Stimulated activated CD8-positive, alpha-beta memory T cell treated with anti-CD3 and anti-CD28 coated beads, Interleukin-4, amount 100 ng/mL, for 24 hours (primary cell): ENCODE measurements around the gene TIMM50.
"Not testable (repeated sequence)": the region's sequence is repeated elsewhere in the genome, so short reads cannot be mapped to it uniquely, and the experiment has no call there.

Experiments
- DNase-seq: peaks from one replicate; pipeline ENCODE4 v3.0.0-alpha.2; 2020; ENCODE audit warnings: low read depth

Gene TIMM50

GRCh38 chr19:39469567-39469966 lies 11.1 kb upstream of the TIMM50 start:
- DNase-seq: no peak

DNA sequence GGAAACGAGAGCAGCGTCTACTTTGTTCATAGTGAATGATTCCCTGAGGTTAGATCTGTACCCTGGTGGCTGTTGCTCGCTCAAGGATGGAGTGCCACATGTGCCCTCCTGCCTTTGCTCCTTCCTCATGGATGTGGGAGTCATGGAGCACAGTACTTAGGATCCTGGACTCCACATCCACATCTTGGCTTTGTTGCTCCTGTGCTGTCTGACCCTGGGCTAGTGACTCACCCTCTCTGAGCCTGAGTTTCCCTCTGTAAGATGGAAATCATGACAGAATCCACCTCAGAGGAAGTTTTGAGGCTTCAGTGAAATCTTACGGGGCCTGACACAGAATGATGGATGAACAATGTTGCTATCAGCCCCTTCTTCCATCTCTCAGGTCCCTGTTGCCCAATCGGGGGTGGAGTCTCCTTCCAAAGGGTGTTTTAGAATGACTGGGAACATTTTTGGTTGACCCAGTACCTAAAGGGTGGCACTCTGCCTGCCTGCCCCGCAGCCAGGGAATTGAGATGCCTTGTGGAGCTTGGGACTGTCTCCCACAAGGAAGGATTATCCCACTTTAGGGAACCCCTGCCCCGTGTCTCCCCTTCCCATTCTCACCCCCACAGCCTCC lies 9.8 kb upstream of the TIMM50 start:
- DNase-seq: no peak

GRCh38 chr19:39471756-39472536 lies 8.7 kb upstream of the TIMM50 start:
- no peak for DNase-seq

DNA sequence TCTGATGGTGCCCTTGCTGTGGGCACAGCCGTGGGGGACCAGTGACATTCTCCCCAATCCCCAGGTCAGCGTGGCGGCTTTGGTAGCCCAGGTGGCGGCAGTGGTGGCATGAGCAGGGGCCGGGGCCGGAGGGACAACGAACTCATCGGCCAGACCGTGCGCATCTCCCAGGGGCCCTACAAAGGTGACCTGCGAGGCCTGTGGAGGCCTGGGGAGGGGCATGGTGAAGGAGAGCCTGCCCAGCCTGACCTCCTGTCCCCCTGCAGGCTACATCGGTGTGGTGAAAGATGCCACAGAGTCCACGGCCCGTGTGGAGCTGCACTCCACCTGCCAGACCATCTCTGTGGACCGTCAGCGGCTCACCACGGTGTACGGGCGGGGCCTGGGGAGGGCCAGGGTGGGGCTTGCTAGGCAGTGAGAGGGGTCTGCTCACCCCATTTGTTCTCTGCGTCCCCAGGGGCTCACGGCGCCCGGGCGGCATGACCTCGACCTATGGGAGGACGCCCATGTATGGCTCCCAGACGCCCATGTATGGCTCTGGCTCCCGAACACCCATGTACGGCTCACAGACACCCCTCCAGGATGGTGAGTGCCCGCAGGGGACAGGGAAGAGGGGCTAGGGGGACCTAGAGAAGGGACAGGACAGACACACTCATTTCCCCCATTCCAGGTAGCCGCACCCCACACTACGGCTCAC lies 7.7 kb upstream of the TIMM50 start:
- DNase-seq: no peak

- no peak for DNase-seq
These were observed 7.1 kb upstream of the TIMM50 start for GRCh38 chr19:39473443-39473960.

- peak; percentile 56 for DNase-seq
These were observed 6.5 kb upstream of the TIMM50 start for GRCh38 chr19:39474139-39474620.

- DNase-seq: no peak
These were observed 4.9 kb upstream of the TIMM50 start for GRCh38 chr19:39475748-39476147.

- DNase-seq: not testable (repeated sequence)
These were observed 1.3 kb upstream of the TIMM50 start for GRCh38 chr19:39479319-39479801.

DNA sequence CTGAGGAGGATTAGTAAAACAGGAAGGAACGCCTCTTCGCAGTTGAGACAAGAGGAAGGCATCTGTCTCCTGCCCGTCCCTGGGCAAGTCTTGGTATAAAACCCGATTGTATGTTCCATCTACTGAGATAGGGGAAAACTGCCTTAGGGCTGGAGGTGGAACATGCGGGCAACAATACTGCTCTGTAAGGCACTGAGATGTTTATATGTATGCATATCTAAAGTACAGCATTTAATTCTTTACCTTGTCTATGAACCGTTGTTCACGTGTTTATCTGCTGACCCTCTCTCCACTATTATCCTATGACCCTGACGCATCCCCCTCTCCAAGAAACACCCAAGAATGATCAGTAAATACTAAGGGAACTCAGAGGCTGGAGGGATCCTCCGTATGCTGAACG lies 722 bp upstream of the TIMM50 start:
- no peak for DNase-seq

DNA sequence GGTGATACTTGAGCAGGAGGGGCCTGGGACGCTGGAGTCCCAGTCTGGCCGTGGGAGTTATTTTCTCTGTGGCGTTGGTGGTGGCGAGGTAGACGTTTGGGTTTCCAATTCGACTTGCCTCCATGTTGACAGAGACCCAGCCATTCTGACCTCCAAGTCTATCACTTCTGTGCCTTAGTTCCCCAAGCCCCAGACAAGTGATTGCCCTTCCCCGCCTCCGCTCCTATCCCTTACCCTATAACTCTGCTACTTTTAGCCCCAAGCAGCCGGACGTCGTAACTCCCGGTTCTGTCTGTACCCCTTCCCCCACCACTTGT lies 549 bp downstream of the TIMM50 start:
- no peak for DNase-seq

DNA sequence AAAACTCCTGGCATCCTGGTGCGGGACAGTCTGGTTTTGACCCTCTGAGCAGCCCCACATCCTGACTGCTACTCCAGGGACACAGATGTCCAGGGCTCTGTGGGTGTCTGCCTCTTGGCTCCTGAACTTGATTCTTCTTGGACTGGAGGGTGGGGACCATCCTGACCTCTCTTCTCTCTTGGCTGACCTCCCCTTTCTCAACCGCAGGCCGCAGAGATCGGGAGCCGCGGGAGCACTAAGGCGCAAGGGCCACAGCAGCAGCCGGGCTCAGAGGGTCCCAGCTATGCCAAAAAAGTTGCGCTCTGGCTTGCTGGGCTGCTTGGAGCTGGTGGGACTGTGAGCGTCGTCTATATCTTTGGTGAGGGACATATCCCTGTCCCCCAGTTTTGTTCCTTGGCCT lies 1.0 kb downstream of the TIMM50 start:
- DNase-seq: no peak

GRCh38 chr19:39483141-39483540 lies 2.5 kb downstream of the TIMM50 start:
- no peak for DNase-seq

- DNase-seq: no peak
These were observed 9.1 kb downstream of the TIMM50 start for GRCh38 chr19:39489756-39490155.

GRCh38 chr19:39492225-39492624 lies 11.6 kb downstream of the TIMM50 start:
- DNase-seq: no peak

GRCh38 chr19:39492788-39493187 lies 12.2 kb downstream of the TIMM50 start:
- DNase-seq: no peak

GRCh38 chr19:39494661-39495060 lies 14.0 kb downstream of the TIMM50 start:
- no peak for DNase-seq

- no peak for DNase-seq
These were observed 15.4 kb downstream of the TIMM50 start for GRCh38 chr19:39496063-39496462.

DNA sequence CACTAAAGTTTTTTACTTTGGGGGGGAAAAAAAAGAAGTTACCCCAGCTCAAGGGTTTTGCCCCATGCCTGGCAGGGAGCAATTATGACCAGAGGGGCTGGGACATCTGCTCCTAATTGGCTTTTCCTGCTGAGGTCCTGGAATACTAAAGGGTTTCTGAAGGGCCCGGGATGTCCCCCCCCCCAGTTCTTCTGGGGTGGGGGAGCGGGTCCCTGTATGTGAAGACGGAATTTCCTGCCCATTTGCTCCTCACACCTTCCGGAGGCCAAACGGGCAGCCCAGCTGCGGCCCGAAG lies 17.0 kb downstream of the TIMM50 start:
- no peak for DNase-seq

DNA sequence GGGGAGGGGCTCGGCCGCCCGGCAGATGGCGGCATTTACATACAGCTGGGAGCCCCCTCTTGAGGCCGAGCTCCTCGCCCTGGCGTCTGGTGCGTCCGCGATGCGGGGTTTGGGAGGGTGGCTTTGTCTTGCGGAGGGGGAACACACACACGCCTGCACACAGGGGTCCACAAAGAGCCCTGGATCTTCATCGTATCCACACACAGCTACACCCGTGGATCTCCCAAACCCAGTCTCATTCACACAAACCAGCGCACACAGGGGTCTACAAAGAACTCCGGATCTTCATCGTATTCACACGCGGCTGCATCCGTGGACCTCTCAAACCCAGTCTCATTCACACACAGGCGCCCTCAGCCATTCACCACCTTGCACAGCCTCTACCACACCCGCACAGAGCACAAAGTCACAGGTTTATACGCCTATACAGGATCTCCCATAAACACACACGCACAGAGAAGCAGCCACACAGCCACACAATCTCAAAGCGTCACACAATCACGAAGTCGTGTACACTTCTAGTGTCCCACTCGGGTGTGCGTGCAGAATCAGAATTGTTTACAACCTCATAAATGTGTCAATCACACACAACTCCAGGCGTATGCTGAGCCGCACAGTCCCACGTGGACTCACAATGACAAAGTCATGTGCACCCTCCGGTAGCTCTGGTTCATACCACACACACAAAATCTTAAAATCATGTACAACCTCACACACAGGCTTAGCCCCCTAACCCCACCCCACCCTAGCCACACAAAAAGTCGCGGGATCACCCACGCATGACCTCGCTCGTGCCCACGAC lies 17.6 kb downstream of the TIMM50 start:
- DNase-seq: no peak

DNA sequence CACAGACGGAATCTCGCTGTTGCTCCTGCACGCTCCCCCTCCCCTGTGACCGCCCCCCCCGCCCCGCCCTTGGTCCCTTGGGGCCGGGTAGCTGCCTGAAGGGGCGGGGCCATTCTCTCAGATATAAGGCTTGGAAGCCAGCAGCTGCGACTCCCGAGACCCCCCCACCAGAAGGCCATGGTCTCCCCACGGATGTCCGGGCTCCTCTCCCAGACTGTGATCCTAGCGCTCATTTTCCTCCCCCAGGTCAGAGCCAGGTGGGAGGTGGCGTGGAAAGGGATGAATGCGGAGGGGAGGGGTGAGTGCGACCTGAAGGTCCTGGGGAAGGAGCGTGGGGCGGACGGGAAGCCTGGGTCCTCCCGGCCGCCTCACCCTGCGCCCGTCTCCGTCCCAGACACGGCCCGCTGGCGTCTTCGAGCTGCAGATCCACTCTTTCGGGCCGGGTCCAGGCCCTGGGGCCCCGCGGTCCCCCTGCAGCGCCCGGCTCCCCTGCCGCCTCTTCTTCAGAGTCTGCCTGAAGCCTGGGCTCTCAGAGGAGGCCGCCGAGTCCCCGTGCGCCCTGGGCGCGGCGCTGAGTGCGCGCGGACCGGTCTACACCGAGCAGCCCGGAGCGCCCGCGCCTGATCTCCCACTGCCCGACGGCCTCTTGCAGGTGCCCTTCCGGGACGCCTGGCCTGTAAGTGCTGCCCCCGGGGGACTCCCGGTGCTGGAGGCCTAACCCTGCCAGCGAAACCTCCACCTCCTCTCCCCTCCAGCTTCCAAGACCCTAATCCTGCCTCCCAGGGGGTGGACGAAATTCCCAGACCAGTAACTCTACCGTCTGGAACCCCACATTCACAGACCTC lies 18.4 kb downstream of the TIMM50 start, which contains the start of gene DLL3:
Gene DLL3, plus strand, starts transcription at position 150 of the 845 bp plus-strand sequence. Its CDS starts 28 bp downstream, at position 178.
- DNase-seq: no peak

- no peak for DNase-seq
These were observed 19.3 kb downstream of the TIMM50 start for GRCh38 chr19:39499932-39500331.
